GM23338 (cell line): ENCODE measurements around the gene PPFIA1. TPM values are rescaled to one million over a fixed set of nuclear protein-coding genes. Genes with fewer than 3 reads are reported as not detected.
A peak's percentile ranks its signal among the peaks of the same experiment; 100 is the strongest.

ENCODE experiments used
- ATAC-seq: fragments of 200-7000 bp; cut with Tn5 transposase; 3 replicates; pipeline ENCODE4 v1.9.1; 2020
- DNase-seq: peaks from one replicate; pipeline ENCODE4 v3.0.0-alpha.2; 2015; ENCODE audit warnings: low spot score
- H2AFZ ChIP-seq: fragments of 200-600 bp; sonication (generic); 2 replicates; pipeline ENCODE4 v1.8.0; 2016; ENCODE audit warnings: antibody characterized with exemption, mild to moderate bottlenecking, moderate library complexity
- H3F3A ChIP-seq: fragments of 200-600 bp; sonication (generic); replicated peaks from 2 replicates; pipeline ENCODE4 v1.8.0; 2017; ENCODE audit warnings: antibody characterized with exemption, mixed run types, low read depth
- H3K27ac ChIP-seq: fragments of 200-600 bp; sonication (generic); 2 replicates; pipeline ENCODE4 v1.6.1; 2016; ENCODE audit warnings: low read depth
- H3K27me3 ChIP-seq: fragments of 200-600 bp; sonication (generic); 2 replicates; pipeline ENCODE4 v1.8.0; 2016; ENCODE audit warnings: mild to moderate bottlenecking, mixed run types, moderate library complexity; ENCODE audit not compliant: insufficient read depth
- H3K36me3 ChIP-seq: fragments of 200-600 bp; sonication (generic); 2 replicates; pipeline ENCODE4 v1.8.0; 2016; ENCODE audit warnings: mild to moderate bottlenecking; ENCODE audit not compliant: insufficient read depth
- H3K4me1 ChIP-seq: fragments of 200-600 bp; sonication (generic); 2 replicates; pipeline ENCODE4 v1.8.0; 2016; ENCODE audit warnings: mild to moderate bottlenecking, moderate library complexity; ENCODE audit not compliant: insufficient read depth
- H3K4me2 ChIP-seq: fragments of 200-600 bp; sonication (generic); 2 replicates; pipeline ENCODE4 v1.7.1; 2017; ENCODE audit warnings: mixed run types
- H3K4me3 ChIP-seq: fragments of 200-600 bp; sonication (generic); 2 replicates; pipeline ENCODE4 v1.6.1; 2016; ENCODE audit warnings: mixed run types
- H3K79me2 ChIP-seq: fragments of 200-600 bp; sonication (generic); replicated peaks from 2 replicates; pipeline ENCODE4 v1.8.0; 2017; ENCODE audit warnings: mild to moderate bottlenecking; ENCODE audit not compliant: insufficient read depth
- H3K9me2 ChIP-seq: fragments of 200-600 bp; sonication (generic); 2 replicates; pipeline ENCODE4 v1.8.0; 2017; ENCODE audit not compliant: insufficient read depth
- H4K20me1 ChIP-seq: fragments of 200-600 bp; sonication (generic); replicated peaks from 2 replicates; pipeline ENCODE4 v1.8.0; 2017; ENCODE audit warnings: mild to moderate bottlenecking; ENCODE audit not compliant: insufficient read depth
- H3K27ac Mint-ChIP-seq: 2 replicates; pipeline ENCODE4 v1.8.0; 2020; ENCODE audit warnings: inconsistent platforms, mild to moderate bottlenecking, moderate library complexity, mixed read lengths
- H3K27me3 Mint-ChIP-seq: 3 replicates; pipeline ENCODE4 v1.8.0; 2022; ENCODE audit warnings: low read depth, mild to moderate bottlenecking, moderate library complexity, mixed read lengths, inconsistent platforms; ENCODE audit not compliant: insufficient read depth, poor library complexity
- H3K36me3 Mint-ChIP-seq: 3 replicates; pipeline ENCODE4 v1.8.0; 2021; ENCODE audit warnings: low read depth, mild to moderate bottlenecking, inconsistent platforms, moderate library complexity, mixed read lengths
- H3K4me1 Mint-ChIP-seq: 3 replicates; pipeline ENCODE4 v1.8.0; 2020; ENCODE audit warnings: mild to moderate bottlenecking, inconsistent platforms, mixed read lengths
- H3K4me3 Mint-ChIP-seq: 3 replicates; pipeline ENCODE4 v1.8.0; 2021; ENCODE audit warnings: moderate library complexity, mild to moderate bottlenecking, inconsistent platforms, mixed read lengths
- H3K9me3 Mint-ChIP-seq: 3 replicates; pipeline ENCODE4 v1.8.0; 2020; ENCODE audit warnings: moderate library complexity, mild to moderate bottlenecking, inconsistent platforms, mixed read lengths
- CREB1 ChIP-seq: fragments of 250-450 bp; sonication (Bioruptor Pico); IDR thresholded peaks from 2 replicates; pipeline ENCODE4 v1.5.0; 2020; ENCODE audit warnings: low read depth, mild to moderate bottlenecking, moderate library complexity
- CTCF ChIP-seq, 2 experiments: fragments of 200-600 bp in 1 of 2; sonication (generic) in 1 of 2; conservative IDR thresholded peaks; 2 replicates each; pipeline versions ENCODE4 v1.5.1 to v1.6.1; 2016 to 2017; ENCODE audit warnings: antibody characterized with exemption in 2 of 2, low read depth in 2 of 2, mild to moderate bottlenecking in 2 of 2, moderate library complexity in 1 of 2
- ETS1 ChIP-seq: IDR thresholded peaks from 2 replicates; pipeline ENCODE4 v1.6.1; 2016; ENCODE audit warnings: antibody characterized with exemption
- EZH2phosphoT487 ChIP-seq: fragments of 200-600 bp; sonication (generic); IDR thresholded peaks from one replicate; pipeline ENCODE4 v1.8.1; 2018; ENCODE audit warnings: antibody characterized with exemption; ENCODE audit not compliant: unreplicated experiment
- JUNB ChIP-seq: IDR thresholded peaks from one replicate; pipeline ENCODE4 v1.6.1; 2016; ENCODE audit warnings: antibody characterized with exemption; ENCODE audit not compliant: unreplicated experiment
- NANOG ChIP-seq: IDR thresholded peaks from 2 replicates; pipeline ENCODE4 v1.6.1; 2016; ENCODE audit warnings: antibody characterized with exemption, borderline replicate concordance
- POLR2AphosphoS5 ChIP-seq: IDR thresholded peaks from 2 replicates; pipeline ENCODE4 v1.6.1; 2016; ENCODE audit warnings: antibody characterized with exemption, low read depth
- REST ChIP-seq: IDR thresholded peaks from one replicate; pipeline ENCODE4 v1.6.1; 2018; ENCODE audit warnings: antibody characterized with exemption; ENCODE audit not compliant: unreplicated experiment
- STAT1 ChIP-seq: IDR thresholded peaks from one replicate; pipeline ENCODE4 v1.6.1; 2016; ENCODE audit warnings: antibody characterized with exemption; ENCODE audit not compliant: unreplicated experiment
- polyA plus RNA-seq: library from polyadenylated mRNA; unstranded; fragments of >200 nt; fragmentation: Nextera tagmentation; extraction: Ambion mirVana; gene quantifications from 2 replicates; pipeline ENCODE4 v1.2.1, GENCODE V29; 2016
- total RNA-seq: library from RNA; depleted of rRNA; stranded (reverse); fragments of >200 nt; shearing (Covaris generic); gene quantifications from 2 replicates; pipeline ENCODE4 v1.2.3, GENCODE V29; 2014

The PPFIA1 gene
- total and polyA plus RNA-seq, 2 experiments from 2014 or later, result 41.7 to 62.0 TPM

- TF ChIP-seq ETS1 (no peak), NANOG (no peak), REST (no peak), JUNB (no peak)
Measured at GRCh38 chr11:70372076-70372475, 101.6 kb downstream of the PPFIA1 start (continued).

- H3K27ac Mint-ChIP-seq, result peak overlapping the region; percentile 40; the same call in 1 of the 2 replicates
- no peak overlapping the region for H3K4me2 ChIP-seq
- no peak overlapping the region for H2AFZ ChIP-seq
- H3K27me3 ChIP-seq, result no peaks in the 10 kb centered on the region
- H3K36me3 ChIP-seq, result peaks cover 51% of the 10 kb centered on the region
- peaks cover 5% of the 10 kb centered on the region for H3K4me1 Mint-ChIP-seq
- peaks cover 60% of the 10 kb centered on the region for H3K36me3 Mint-ChIP-seq
- peaks cover 9% of the 10 kb centered on the region for H3K27me3 Mint-ChIP-seq
- DNase-seq (no peak), ATAC-seq (no peak)
- H3K4me1 ChIP-seq, result peaks cover 1% of the 10 kb centered on the region
- H3K9me3 Mint-ChIP-seq, result no peaks in the 10 kb centered on the region; the same call in 2 of the 3 replicates
- H4K20me1 ChIP-seq, result peaks cover 8% of the 10 kb centered on the region; the same call in 1 of the 2 replicates
- no peak overlapping the region for H3K4me3 Mint-ChIP-seq
- H3K27ac ChIP-seq, result 0 out of 2 replicates have a peak overlapping the region, but pooled peaks have one; percentile 57
- H3F3A ChIP-seq, result 0 out of 2 replicates have a peak, but pooled peaks cover 4% of the 10 kb centered on the region
- no peaks in the 10 kb centered on the region for H3K79me2 ChIP-seq
- H3K4me3 ChIP-seq, result no peak overlapping the region
- no peaks in the 10 kb centered on the region for H3K9me2 ChIP-seq
- no peak for TF ChIP-seq CTCF (conservative IDR thresholded peaks at IDR 0.05; ENCODE audit: low read depth in 2 of 2)
- TF ChIP-seq JUNB, result no peak
- no peak for TF ChIP-seq EZH2phosphoT487
- no peak for TF ChIP-seq STAT1
- TF ChIP-seq REST, result no peak
- TF ChIP-seq CREB1 (CRISPR knock-in tag), result no peak
- TF ChIP-seq ETS1, result no peak
- no peak for TF ChIP-seq POLR2AphosphoS5
Measured at GRCh38 chr11:70376621-70377020, 106.1 kb downstream of the PPFIA1 start.
